GM10248 (cell line): ENCODE measurements around the gene ATP6V0A1.

Source experiments
- CTCF ChIA-PET: fragments of 300-600 bp; sonication (Branson Sonifier 250); formaldehyde crosslinking; extraction: SDS; loops from one replicate; lab custom pipeline; 2021; ENCODE audit warnings: antibody characterized with exemption; lab: Yijun Ruan, JAX
- POLR2A ChIA-PET: fragments of 350-650 bp; sonication (Branson Sonifier 250); formaldehyde crosslinking; extraction: SDS; loops from one replicate; lab custom pipeline; 2020; ENCODE audit warnings: antibody characterized with exemption; lab: Yijun Ruan, JAX
- DNase-seq: peaks from one replicate; pipeline ENCODE4 v3.0.0; 2012; ENCODE audit errors: extremely low spot score
- CTCF ChIP-seq: IDR thresholded peaks from 2 replicates; pipeline ENCODE4 v1.5.1; 2012; ENCODE audit warnings: mild to moderate bottlenecking, low read depth; ENCODE audit errors: extremely low read depth, missing control alignments, control extremely low read depth

The ATP6V0A1 gene

GRCh38 chr17:42563950-42564349, 105.3 kb downstream of the ATP6V0A1 start:
- POLR2A ChIA-PET, result no interaction called here
- no peak for DNase-seq
- no peak for TF ChIP-seq CTCF
- CTCF ChIA-PET, result interaction anchor here (1.0 to 4.2 kb wide), 5 partner anchors 15 to 260 kb away, joined by 3 to 20 read pairs (median 4); partner anchors contain the start of gene BECN1

- ChIA-PET CTCF (interaction anchor here (0.9 to 5.5 kb wide), 7 partner anchors 14 to 259 kb away, joined by 3 to 49 read pairs (median 4); partner anchors contain the start of genes BECN1 and PSMC3IP), POLR2A (interaction anchor here (0.6 to 1.0 kb wide), 2 partner anchors 443 to 803 kb away, joined by 3 to 4 read pairs; no protein-coding TSS in a partner anchor)
- no peak for DNase-seq
- no peak for TF ChIP-seq CTCF
These were observed 106.3 kb downstream of the ATP6V0A1 start for GRCh38 chr17:42564815-42565522.

GRCh38 chr17:42565523-42566214, 107.0 kb downstream of the ATP6V0A1 start:
- CTCF ChIA-PET, result interaction anchor here (0.9 to 5.5 kb wide), 4 partner anchors 13 to 198 kb away, joined by 4 to 49 read pairs (median 4); partner anchors contain the start of gene PSMC3IP

GRCh38 chr17:42566215-42566882, 107.7 kb downstream of the ATP6V0A1 start:
- no peak for TF ChIP-seq CTCF
- DNase-seq, result no peak
- ChIA-PET POLR2A (no interaction called here), CTCF (interaction anchor here (1.0 to 5.5 kb wide), 2 partner anchors 12 to 106 kb away, joined by 4 to 49 read pairs; partner anchors contain the start of gene PSMC3IP)

More at GRCh38 chr17:42565523-42566214, 107.0 kb downstream of the ATP6V0A1 start:
- TF ChIP-seq CTCF, result no peak
- POLR2A ChIA-PET, result interaction anchor here (1.0 kb wide), 1 partner anchor 803 kb away, joined by 3 read pairs; no protein-coding TSS in a partner anchor
- no peak for DNase-seq

GRCh38 chr17:42566883-42567573, 108.3 kb downstream of the ATP6V0A1 start, which contains the start of gene MLX:
Gene MLX, plus strand, starts transcription at chr17:42567100. Its CDS starts 25 bp downstream, at chr17:42567125.
- ChIA-PET CTCF (interaction anchor here (0.8 to 5.5 kb wide), 4 partner anchors 11 to 257 kb away, joined by 3 to 49 read pairs (median 4); partner anchors contain the start of genes BECN1 and PSMC3IP), POLR2A (interaction anchor here (1.0 to 1.1 kb wide), 2 partner anchors 11 to 31 kb away, joined by 3 to 5 read pairs; partner anchors contain the start of gene NAGLU)
- peak; percentile 100 for DNase-seq
- no peak for TF ChIP-seq CTCF
